Measurements from ENCODE around the gene SLC7A9. TPM values are rescaled to one million over a fixed set of nuclear protein-coding genes. Genes with fewer than 3 reads are reported as not detected.

Gene SLC7A9
- polyA plus RNA-seq, 1 of the 3 experiments (the other 2 are of a cell fraction), result not detected

DNA sequence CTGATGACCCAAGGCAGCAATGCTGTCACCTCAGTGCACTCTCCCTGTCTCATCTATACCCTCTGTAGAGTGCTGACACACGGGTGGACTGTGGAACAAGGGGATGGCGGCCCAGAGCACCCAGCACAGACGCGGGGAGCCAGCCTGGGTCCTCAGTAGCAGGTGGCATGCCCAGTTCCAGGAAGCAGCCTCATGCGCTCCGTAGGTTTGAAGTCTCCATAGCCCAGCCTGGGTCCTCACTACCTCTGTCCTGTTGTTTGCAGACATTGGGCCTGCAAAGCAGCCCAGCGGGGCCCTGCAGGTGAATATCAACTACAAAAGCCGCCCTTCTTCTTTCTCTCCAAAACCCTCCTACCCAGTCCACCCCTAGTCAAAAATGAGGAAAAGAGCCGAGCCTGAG, 5.0 kb upstream of the SLC7A9 start:
- Histone ChIP-seq H3K79me2 (ENCODE audit: insufficient read depth) (no peaks in the 10 kb centered on the region), H3K36me3 (replicated peaks in 1 of 2; ENCODE audit: control insufficient read depth in 1 of 2, insufficient read depth in 2 of 2, low read length in 1 of 2) (no peaks in the 10 kb centered on the region), H3K9me2 (no peaks in the 10 kb centered on the region), H3K4me1 (ENCODE audit: control insufficient read depth in 1 of 2, insufficient read depth in 2 of 2, low read depth in 1 of 2, low read length in 1 of 2) (peaks cover 0 to 5% of the 10 kb centered on the region in 2 experiments; a peak in 1 of 4 replicates), H3K9me3 (no peaks in the 10 kb centered on the region), H4K20me1 (ENCODE audit: insufficient read depth) (no peaks in the 10 kb centered on the region), H3K4me3 (ENCODE audit: low read depth in 2 of 2, low read length in 1 of 2) (no peak overlapping the region), H3F3A (replicated peaks; ENCODE audit: insufficient read depth) (no peaks in the 10 kb centered on the region), H3K27me3 (ENCODE audit: insufficient read depth) (no peaks in the 10 kb centered on the region), H3K9ac (no peak overlapping the region), H3K4me2 (no peak overlapping the region), H2AFZ (ENCODE audit: low read depth) (no peak overlapping the region), H3K27ac (ENCODE audit: low read depth in 2 of 2, low read length in 1 of 2) (no peak overlapping the region)
- POLR2A ChIA-PET, result no interaction called here
- DNase-seq, result no peak
- CTCF ChIA-PET, result no interaction called here
- WGBS (ENCODE audit: low lambda C conversion rate), result 64% methylated on average over 5 of the region's 9 CpGs
- TF ChIP-seq PBX3 (IDR thresholded peaks at IDR 0.05) (no peak), POLR2AphosphoS5 (IDR thresholded peaks at IDR 0.05; ENCODE audit: low read depth, low read length) (no peak), JUND (IDR thresholded peaks at IDR 0.05) (no peak)
- TF ChIP-seq, protein P1, sequence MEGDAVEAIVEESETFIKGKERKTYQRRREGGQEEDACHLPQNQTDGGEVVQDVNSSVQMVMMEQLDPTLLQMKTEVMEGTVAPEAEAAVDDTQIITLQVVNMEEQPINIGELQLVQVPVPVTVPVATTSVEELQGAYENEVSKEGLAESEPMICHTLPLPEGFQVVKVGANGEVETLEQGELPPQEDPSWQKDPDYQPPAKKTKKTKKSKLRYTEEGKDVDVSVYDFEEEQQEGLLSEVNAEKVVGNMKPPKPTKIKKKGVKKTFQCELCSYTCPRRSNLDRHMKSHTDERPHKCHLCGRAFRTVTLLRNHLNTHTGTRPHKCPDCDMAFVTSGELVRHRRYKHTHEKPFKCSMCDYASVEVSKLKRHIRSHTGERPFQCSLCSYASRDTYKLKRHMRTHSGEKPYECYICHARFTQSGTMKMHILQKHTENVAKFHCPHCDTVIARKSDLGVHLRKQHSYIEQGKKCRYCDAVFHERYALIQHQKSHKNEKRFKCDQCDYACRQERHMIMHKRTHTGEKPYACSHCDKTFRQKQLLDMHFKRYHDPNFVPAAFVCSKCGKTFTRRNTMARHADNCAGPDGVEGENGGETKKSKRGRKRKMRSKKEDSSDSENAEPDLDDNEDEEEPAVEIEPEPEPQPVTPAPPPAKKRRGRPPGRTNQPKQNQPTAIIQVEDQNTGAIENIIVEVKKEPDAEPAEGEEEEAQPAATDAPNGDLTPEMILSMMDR (IDR thresholded peaks at IDR 0.05), result no peak

DNA sequence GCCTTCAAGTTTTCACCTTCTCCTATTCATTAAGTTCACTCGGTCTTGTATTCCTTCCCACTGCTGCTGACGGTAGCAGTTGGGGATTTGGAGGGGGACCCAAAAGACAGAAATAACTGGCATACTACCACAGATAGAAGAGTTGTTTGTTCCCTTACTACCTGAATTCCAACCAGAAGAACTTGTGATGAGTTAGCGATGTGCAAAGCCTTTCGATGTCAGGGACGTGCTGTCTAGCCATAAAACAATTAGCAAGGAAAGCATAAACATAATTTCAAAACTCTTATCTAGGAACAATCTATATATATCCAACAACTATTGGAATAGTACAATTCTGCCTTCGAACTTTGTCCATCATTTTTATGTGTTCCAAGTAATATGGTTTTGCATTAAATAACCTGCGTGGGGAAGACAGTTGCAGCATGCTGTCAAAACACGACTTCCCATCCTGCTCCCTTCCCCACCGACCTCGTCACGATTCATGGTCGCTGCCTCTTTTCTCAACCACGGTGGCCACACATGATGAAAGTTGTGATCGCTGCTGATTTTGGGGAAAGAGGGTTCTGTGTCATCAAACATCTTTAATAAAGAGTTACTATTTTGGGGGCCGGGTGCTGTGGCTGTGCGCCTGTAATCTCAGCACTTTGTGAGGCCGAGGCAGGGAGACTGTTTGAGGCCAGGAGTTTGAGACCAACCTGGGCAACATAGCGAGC, 3.8 kb upstream of the SLC7A9 start:
- TF ChIP-seq RCOR1 (IDR thresholded peaks at IDR 0.05; ENCODE audit: low read length) (no peak), ELF1 (IDR thresholded peaks at IDR 0.05) (no peak), RAD21 (IDR thresholded peaks at IDR 0.05; ENCODE audit: low read length) (no peak), FOSL2 (IDR thresholded peaks at IDR 0.05; ENCODE audit: borderline replicate concordance, low read depth) (no peak), TEAD4 (IDR thresholded peaks at IDR 0.05; ENCODE audit: borderline replicate concordance, insufficient read depth) (no peak)
- TF ChIP-seq, protein P2, sequence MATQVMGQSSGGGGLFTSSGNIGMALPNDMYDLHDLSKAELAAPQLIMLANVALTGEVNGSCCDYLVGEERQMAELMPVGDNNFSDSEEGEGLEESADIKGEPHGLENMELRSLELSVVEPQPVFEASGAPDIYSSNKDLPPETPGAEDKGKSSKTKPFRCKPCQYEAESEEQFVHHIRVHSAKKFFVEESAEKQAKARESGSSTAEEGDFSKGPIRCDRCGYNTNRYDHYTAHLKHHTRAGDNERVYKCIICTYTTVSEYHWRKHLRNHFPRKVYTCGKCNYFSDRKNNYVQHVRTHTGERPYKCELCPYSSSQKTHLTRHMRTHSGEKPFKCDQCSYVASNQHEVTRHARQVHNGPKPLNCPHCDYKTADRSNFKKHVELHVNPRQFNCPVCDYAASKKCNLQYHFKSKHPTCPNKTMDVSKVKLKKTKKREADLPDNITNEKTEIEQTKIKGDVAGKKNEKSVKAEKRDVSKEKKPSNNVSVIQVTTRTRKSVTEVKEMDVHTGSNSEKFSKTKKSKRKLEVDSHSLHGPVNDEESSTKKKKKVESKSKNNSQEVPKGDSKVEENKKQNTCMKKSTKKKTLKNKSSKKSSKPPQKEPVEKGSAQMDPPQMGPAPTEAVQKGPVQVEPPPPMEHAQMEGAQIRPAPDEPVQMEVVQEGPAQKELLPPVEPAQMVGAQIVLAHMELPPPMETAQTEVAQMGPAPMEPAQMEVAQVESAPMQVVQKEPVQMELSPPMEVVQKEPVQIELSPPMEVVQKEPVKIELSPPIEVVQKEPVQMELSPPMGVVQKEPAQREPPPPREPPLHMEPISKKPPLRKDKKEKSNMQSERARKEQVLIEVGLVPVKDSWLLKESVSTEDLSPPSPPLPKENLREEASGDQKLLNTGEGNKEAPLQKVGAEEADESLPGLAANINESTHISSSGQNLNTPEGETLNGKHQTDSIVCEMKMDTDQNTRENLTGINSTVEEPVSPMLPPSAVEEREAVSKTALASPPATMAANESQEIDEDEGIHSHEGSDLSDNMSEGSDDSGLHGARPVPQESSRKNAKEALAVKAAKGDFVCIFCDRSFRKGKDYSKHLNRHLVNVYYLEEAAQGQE (IDR thresholded peaks at IDR 0.05; ENCODE audit: low read depth, low read length), result no peak
- CTCF ChIA-PET, result no interaction called here
- POLR2A ChIA-PET, result no interaction called here

More for the DNA sequence above, 3.8 kb upstream of the SLC7A9 start:
- Histone ChIP-seq H3K27me3 (ENCODE audit: insufficient read depth) (no peaks in the 10 kb centered on the region), H3F3A (replicated peaks; ENCODE audit: insufficient read depth) (no peaks in the 10 kb centered on the region), H3K4me3 (ENCODE audit: low read depth in 2 of 2, low read length in 1 of 2) (no peak overlapping the region), H3K9me3 (no peaks in the 10 kb centered on the region), H4K20me1 (ENCODE audit: insufficient read depth) (no peaks in the 10 kb centered on the region), H3K79me2 (ENCODE audit: insufficient read depth) (no peaks in the 10 kb centered on the region), H3K27ac (ENCODE audit: low read depth in 2 of 2, low read length in 1 of 2) (no peak overlapping the region), H3K9ac (no peak overlapping the region), H2AFZ (ENCODE audit: low read depth) (no peak overlapping the region), H3K36me3 (replicated peaks in 1 of 2; ENCODE audit: control insufficient read depth in 1 of 2, insufficient read depth in 2 of 2, low read length in 1 of 2) (no peaks in the 10 kb centered on the region), H3K9me2 (no peaks in the 10 kb centered on the region), H3K4me1 (ENCODE audit: control insufficient read depth in 1 of 2, insufficient read depth in 2 of 2, low read depth in 1 of 2, low read length in 1 of 2) (peaks cover 0 to 5% of the 10 kb centered on the region in 2 experiments; a peak in 1 of 4 replicates), H3K4me2 (no peak overlapping the region)
- WGBS (ENCODE audit: low lambda C conversion rate), result 83% methylated on average over 18 of the region's 18 CpGs
- DNase-seq, result no peak

Measured in SK-N-SH (cell line).